ENCODE measurements around the gene CACHD1. TPM values are rescaled to one million over a fixed set of nuclear protein-coding genes. Genes with fewer than 3 reads are reported as not detected.

CACHD1 gene
- polyA plus RNA-seq, 1 donor: 13.0 TPM

GRCh38 chr1:64473367-64473766, 3.4 kb downstream of the CACHD1 start:
- DNase-seq: no peak

- no peak for DNase-seq
Measured at GRCh38 chr1:64474133-64474532, 4.2 kb downstream of the CACHD1 start.

GRCh38 chr1:64474665-64475439, 4.9 kb downstream of the CACHD1 start:
- DNase-seq: peak; percentile 27

- peak; percentile 66 for DNase-seq
Measured at GRCh38 chr1:64476251-64476952, 6.5 kb downstream of the CACHD1 start.

- DNase-seq: no peak
Measured at GRCh38 chr1:64478594-64479470, 8.9 kb downstream of the CACHD1 start.

GRCh38 chr1:64479874-64480273, 9.9 kb downstream of the CACHD1 start:
- DNase-seq: no peak

GRCh38 chr1:64480999-64481772, 11.3 kb downstream of the CACHD1 start:
- no peak for DNase-seq

- no peak for DNase-seq
Measured at GRCh38 chr1:64482128-64482527, 12.2 kb downstream of the CACHD1 start.

GRCh38 chr1:64482720-64483119, 12.8 kb downstream of the CACHD1 start:
- DNase-seq: no peak

GRCh38 chr1:64483731-64484414, 13.9 kb downstream of the CACHD1 start:
- no peak for DNase-seq

GRCh38 chr1:64484651-64485050, 14.7 kb downstream of the CACHD1 start:
- no peak for DNase-seq

- DNase-seq: no peak
Measured at GRCh38 chr1:64486193-64486592, 16.3 kb downstream of the CACHD1 start.

GRCh38 chr1:64487061-64487460, 17.1 kb downstream of the CACHD1 start:
- DNase-seq: no peak

- no peak for DNase-seq
Measured at GRCh38 chr1:64488862-64489261, 18.9 kb downstream of the CACHD1 start.

GRCh38 chr1:64489707-64490106, 19.8 kb downstream of the CACHD1 start:
- no peak for DNase-seq

- DNase-seq: no peak
Measured at GRCh38 chr1:64490213-64490818, 20.4 kb downstream of the CACHD1 start.

GRCh38 chr1:64492424-64492823, 22.5 kb downstream of the CACHD1 start:
- DNase-seq: no peak

- DNase-seq: no peak
Measured at GRCh38 chr1:64493831-64494230, 23.9 kb downstream of the CACHD1 start.

GRCh38 chr1:64494659-64495058, 24.7 kb downstream of the CACHD1 start:
- no peak for DNase-seq

GRCh38 chr1:64495878-64496277, 25.9 kb downstream of the CACHD1 start:
- DNase-seq: no peak

GRCh38 chr1:64496606-64497005, 26.7 kb downstream of the CACHD1 start:
- no peak for DNase-seq
